LNCaP clone FGC (cell line): ENCODE measurements around the gene KIRREL3.
A peak's percentile ranks its signal among the peaks of the same experiment; 100 is the strongest.

Source experiments
- DNase-seq: peaks from one replicate; pipeline ENCODE4 v3.0.0-alpha.2; 2011; ENCODE audit warnings: low read depth
- H3K4me3 ChIP-seq: 2 replicates; pipeline ENCODE4 v1.5.1; 2011; ENCODE audit warnings: mild to moderate bottlenecking, low read depth, low read length, control low read depth
- TF ChIP-seq, protein P1 (sequence below): IDR thresholded peaks from 2 replicates; pipeline ENCODE4 v1.5.1; 2012; ENCODE audit warnings: mild to moderate bottlenecking; ENCODE audit not compliant: control insufficient read depth, insufficient read depth; ENCODE audit errors: extremely low read depth

KIRREL3 gene

DNA sequence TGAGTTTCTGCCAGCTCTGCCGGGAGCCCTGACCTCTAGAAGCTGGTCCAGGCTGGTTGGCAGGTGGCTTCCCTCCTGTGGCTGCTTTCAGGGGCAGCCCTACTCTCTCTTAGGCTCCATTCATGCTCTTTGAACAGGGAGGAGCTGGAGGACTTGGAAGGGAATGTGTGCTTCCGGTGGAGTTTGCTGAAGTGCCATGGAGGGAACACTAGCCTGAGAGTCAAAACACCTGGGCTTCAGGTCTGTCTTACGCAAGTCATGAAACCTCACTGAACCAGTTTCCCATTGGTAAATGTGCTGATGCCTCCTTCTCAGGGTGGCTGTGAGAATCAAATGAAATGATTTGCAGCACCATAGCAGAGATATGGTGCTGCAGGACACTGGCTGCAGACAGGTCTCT lies 224.5 kb downstream of the KIRREL3 start:
- DNase-seq = no peak
- TF ChIP-seq, protein P1, sequence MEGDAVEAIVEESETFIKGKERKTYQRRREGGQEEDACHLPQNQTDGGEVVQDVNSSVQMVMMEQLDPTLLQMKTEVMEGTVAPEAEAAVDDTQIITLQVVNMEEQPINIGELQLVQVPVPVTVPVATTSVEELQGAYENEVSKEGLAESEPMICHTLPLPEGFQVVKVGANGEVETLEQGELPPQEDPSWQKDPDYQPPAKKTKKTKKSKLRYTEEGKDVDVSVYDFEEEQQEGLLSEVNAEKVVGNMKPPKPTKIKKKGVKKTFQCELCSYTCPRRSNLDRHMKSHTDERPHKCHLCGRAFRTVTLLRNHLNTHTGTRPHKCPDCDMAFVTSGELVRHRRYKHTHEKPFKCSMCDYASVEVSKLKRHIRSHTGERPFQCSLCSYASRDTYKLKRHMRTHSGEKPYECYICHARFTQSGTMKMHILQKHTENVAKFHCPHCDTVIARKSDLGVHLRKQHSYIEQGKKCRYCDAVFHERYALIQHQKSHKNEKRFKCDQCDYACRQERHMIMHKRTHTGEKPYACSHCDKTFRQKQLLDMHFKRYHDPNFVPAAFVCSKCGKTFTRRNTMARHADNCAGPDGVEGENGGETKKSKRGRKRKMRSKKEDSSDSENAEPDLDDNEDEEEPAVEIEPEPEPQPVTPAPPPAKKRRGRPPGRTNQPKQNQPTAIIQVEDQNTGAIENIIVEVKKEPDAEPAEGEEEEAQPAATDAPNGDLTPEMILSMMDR = no peak
- H3K4me3 ChIP-seq = no peak overlapping the region

DNA sequence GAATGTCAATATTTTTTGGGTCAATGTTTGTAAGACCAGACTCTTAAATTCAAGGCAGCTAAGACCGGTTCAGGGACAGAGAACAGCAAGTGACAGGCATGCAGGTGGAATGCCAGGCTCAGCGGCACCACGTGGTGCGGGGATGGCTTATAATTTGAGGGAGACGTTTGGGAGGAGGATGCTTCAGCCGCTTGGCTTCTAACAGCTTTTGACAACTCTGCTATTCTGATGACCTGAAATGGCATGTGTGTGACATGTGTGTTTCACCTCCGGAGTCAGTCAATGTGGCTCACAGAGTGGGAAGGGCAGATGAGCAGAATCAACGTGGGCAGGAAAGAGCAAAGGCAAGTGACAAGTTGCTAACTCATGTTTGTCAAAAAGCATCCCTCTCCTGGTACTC lies 228.3 kb downstream of the KIRREL3 start:
- no peak for DNase-seq
- TF ChIP-seq, protein P1 = no peak
- no peak overlapping the region for H3K4me3 ChIP-seq

DNA sequence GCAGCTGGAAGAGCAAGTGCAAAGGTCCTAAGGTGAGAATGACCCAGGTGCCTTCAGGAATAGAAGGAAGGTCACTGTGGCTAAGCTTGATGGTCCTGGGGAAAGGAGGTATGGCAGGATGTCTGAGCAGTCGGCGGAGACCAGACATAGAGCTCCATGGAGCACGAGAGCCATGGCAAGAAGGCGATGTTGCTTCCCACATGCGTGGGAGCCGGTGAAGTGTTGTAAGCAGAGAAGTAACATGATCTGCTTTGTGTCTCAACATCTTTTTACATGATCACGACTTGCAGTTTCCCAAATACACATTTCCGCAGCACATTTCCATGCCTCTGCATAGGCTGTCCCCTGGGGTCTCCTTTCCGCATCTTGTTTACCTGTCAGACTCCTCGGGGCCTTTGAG lies 231.9 kb downstream of the KIRREL3 start:
- no peak overlapping the region for H3K4me3 ChIP-seq
- no peak for DNase-seq
- TF ChIP-seq, protein P1 = no peak

DNA sequence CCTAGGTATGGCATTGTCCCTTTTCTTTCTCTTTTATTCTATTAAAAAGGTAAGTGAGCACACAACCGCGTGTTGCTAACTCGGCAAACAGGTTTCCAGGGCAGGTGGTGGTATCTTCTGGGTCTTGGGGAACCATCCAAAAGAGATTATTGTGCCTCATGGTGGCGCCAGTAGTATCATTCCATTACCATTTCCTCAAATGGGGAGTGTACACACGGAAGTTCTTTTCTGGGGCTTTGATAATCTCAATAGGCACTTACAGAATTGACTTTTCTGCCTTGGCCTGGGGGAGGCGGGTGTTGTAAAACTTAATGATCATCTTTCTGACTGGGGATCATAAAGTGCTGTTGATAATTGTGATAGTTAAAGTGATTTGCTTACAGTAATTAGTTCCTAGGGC lies 234.1 kb downstream of the KIRREL3 start:
- TF ChIP-seq, protein P1 = peak; percentile 12; the same call in 1 of the 2 replicates
- DNase-seq = no peak

DNA sequence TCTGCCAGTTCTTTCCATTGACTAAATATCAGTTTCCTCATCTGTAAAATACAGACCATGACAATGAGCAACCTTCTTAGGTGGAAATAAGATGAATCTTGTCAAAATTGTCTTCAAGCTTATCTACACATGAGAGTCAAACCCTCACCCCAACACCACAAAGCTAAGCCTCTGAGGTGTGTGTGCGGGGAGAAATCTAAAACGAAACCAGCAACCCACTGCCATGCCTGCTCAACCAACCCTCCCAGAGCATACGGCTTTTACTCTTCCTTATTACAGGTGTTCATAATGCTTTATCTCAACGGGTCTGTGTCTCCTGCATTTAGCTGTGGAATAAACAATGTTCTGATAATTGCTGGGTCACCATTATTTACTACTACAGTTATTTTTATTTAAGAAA lies 235.4 kb downstream of the KIRREL3 start:
- TF ChIP-seq, protein P1 = no peak
- no peak for DNase-seq
- no peak overlapping the region for H3K4me3 ChIP-seq

More for the DNA sequence above, 234.1 kb downstream of the KIRREL3 start:
- no peak overlapping the region for H3K4me3 ChIP-seq

DNA sequence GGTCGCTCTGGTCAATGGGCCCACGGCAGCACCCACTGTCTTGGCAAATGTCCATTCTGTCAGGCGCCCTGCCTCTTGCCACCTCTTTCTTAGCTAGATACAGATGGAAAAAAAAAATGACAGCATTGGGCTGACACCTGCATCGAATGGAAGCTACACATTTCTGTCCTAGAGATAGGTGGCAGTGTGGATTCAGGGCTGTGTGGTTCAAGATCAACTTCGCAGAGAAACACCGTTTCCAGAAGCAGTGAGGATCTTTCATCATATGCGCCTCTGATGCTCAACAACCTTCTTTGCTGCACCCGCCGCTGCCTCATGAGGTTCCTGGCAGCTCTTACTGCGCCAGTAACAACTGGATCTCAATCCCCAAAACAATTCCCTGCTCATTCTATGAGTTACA lies 236.3 kb downstream of the KIRREL3 start:
- no peak for DNase-seq
- H3K4me3 ChIP-seq = no peak overlapping the region
- TF ChIP-seq, protein P1 = peak; percentile 58

DNA sequence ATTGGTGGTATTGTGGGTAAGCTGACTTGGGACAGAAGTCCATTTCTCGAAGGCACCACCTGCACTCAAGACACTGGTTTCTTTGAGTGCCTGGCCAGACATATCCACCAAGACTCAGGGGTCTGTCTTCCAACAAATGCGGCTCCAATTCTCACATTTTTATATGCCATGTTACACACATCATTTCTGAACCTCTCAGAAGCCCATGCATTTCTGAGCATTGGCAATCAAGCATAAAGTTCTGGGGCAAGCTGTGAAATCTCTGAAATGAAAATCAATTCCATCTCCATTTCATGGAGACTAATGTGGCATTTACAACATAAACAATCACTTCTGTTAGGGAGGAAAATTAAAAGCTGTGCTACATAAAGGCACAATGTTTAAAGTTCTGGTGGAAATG lies 243.7 kb downstream of the KIRREL3 start:
- no peak for DNase-seq
- H3K4me3 ChIP-seq = no peak overlapping the region
- TF ChIP-seq, protein P1 = no peak
